ENCODE data around the gene PGAM4. TPM values are rescaled to one million over a fixed set of nuclear protein-coding genes. Genes with fewer than 3 reads are reported as not detected.

PGAM4 gene
- polyA plus RNA-seq, 1 of the 3 experiments (the other 2 are of a cell fraction) = not detected

DNA sequence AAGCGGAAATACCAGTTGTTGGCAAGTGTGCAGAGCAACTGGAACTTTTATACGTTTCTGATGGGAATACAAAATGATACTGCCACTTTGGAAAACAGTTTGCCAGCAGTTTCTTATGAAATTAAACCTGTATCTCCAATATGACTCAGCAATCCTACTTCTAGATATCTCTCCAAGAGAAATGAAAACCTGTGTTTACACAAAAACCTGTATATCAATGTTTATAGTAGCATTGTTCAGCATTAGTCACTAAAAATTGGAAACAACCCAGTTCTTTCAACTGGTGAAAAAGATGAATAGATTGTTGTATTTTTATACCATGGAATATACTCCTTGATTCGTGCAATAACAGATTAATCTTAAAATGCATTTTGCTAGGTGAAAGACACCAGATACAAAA, 32.1 kb downstream of the PGAM4 start:
- H3K27ac ChIP-seq (ENCODE audit: low read depth in 2 of 2, low read length in 1 of 2) = peak overlapping the region in 1 of 2 experiments; percentile 29; a peak in 1 of 4 replicates
- CTCF ChIA-PET = no interaction called here
- no peak overlapping the region for H3K4me3 ChIP-seq (ENCODE audit: low read depth in 2 of 2, low read length in 1 of 2)
- POLR2A ChIA-PET = no interaction called here
- H3K4me2 ChIP-seq = no peak overlapping the region
- H3F3A ChIP-seq (replicated peaks; ENCODE audit: insufficient read depth) = no peaks in the 10 kb centered on the region
- TF ChIP-seq RAD21 (IDR thresholded peaks at IDR 0.05; ENCODE audit: low read length) (no peak), EP300 (IDR thresholded peaks at IDR 0.05; ENCODE audit: borderline replicate concordance in 1 of 2, low read depth in 1 of 2, low read length in 1 of 2) (no peak), SIN3A (IDR thresholded peaks at IDR 0.05; ENCODE audit: borderline replicate concordance, low read depth, low read length) (no peak), EZH2phosphoT487 (IDR thresholded peaks at IDR 0.05; ENCODE audit: borderline replicate concordance, low read depth) (no peak)
- no peaks in the 10 kb centered on the region for H3K9me2 ChIP-seq
- H3K79me2 ChIP-seq (ENCODE audit: insufficient read depth) = no peaks in the 10 kb centered on the region
- H4K20me1 ChIP-seq (ENCODE audit: insufficient read depth) = no peaks in the 10 kb centered on the region
- no peaks in the 10 kb centered on the region for H3K36me3 ChIP-seq (replicated peaks in 1 of 2; ENCODE audit: control insufficient read depth in 1 of 2, insufficient read depth in 2 of 2, low read length in 1 of 2)
- no peaks in the 10 kb centered on the region for H3K27me3 ChIP-seq (ENCODE audit: insufficient read depth)
- WGBS (ENCODE audit: low lambda C conversion rate) = 39% methylated on average over 3 of the region's 3 CpGs
- no peaks in the 10 kb centered on the region; the same call in 1 of the 2 replicates for H3K9me3 ChIP-seq
- 0 out of 4 replicates have a peak, but pooled peaks cover 0 to 4% of the 10 kb centered on the region in 2 experiments for H3K4me1 ChIP-seq (ENCODE audit: control insufficient read depth in 1 of 2, insufficient read depth in 2 of 2, low read depth in 1 of 2, low read length in 1 of 2)
- DNase-seq = no peak
- H3K9ac ChIP-seq = no peak overlapping the region
- no peak overlapping the region for H2AFZ ChIP-seq (ENCODE audit: low read depth)

DNA sequence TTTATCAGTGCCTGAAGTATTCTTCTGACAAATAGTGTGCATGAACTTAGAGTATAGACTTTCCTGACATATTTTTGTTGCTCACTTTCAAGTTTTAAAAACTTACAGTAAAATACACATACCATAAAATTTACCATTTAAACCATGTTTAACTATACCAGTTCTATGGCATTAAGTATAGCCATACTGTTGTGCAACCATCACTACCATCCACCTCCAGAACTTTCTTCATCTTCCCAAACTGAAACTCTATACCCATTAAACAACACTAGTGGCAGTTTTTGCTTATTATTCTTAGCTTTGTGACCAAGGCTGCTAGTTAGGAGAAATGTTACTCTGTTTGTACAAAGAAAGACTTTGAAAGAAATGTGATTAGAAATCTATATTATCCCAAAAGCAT, 33.1 kb downstream of the PGAM4 start:
- Histone ChIP-seq H2AFZ (ENCODE audit: low read depth) (no peak overlapping the region), H3K79me2 (ENCODE audit: insufficient read depth) (no peaks in the 10 kb centered on the region), H3K27ac (ENCODE audit: low read depth in 2 of 2, low read length in 1 of 2) (no peak overlapping the region), H3K4me3 (ENCODE audit: low read depth in 2 of 2, low read length in 1 of 2) (no peak overlapping the region), H3K27me3 (ENCODE audit: insufficient read depth) (no peaks in the 10 kb centered on the region), H4K20me1 (ENCODE audit: insufficient read depth) (no peaks in the 10 kb centered on the region), H3K4me2 (no peak overlapping the region), H3K36me3 (replicated peaks in 1 of 2; ENCODE audit: control insufficient read depth in 1 of 2, insufficient read depth in 2 of 2, low read length in 1 of 2) (no peaks in the 10 kb centered on the region), H3F3A (replicated peaks; ENCODE audit: insufficient read depth) (no peaks in the 10 kb centered on the region), H3K4me1 (ENCODE audit: control insufficient read depth in 1 of 2, insufficient read depth in 2 of 2, low read depth in 1 of 2, low read length in 1 of 2) (0 out of 4 replicates have a peak, but pooled peaks cover 0 to 4% of the 10 kb centered on the region in 2 experiments), H3K9me2 (no peaks in the 10 kb centered on the region), H3K9ac (no peak overlapping the region), H3K9me3 (no peaks in the 10 kb centered on the region; the same call in 1 of the 2 replicates)
- TF ChIP-seq TEAD4 (IDR thresholded peaks at IDR 0.05; ENCODE audit: borderline replicate concordance, insufficient read depth) = no peak
- TF ChIP-seq TCF12 (IDR thresholded peaks at IDR 0.05) = no peak
- no peak for TF ChIP-seq EZH2phosphoT487 (IDR thresholded peaks at IDR 0.05; ENCODE audit: borderline replicate concordance, low read depth)
- no peak for TF ChIP-seq ELF1 (IDR thresholded peaks at IDR 0.05)
- ChIA-PET CTCF (no interaction called here), POLR2A (no interaction called here)
- no peak for DNase-seq

DNA sequence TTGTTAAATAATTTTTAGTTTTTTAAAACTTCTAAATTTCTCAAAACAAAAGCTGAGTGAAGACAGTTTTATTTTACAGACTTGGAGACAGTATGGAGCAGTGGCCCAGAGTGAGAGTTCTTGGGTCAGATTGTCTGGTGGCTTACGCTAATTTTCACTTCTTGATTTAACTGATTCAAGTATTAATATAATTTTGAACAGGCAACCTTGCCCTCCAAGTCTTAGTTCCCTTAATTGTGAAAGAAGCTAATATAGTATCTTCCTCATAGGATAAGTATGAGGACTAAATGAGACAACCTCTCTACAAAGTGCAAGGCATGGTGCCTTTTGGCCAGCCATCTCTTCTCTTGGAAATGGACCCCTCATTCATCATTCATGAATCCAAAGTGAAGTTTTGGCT, 33.6 kb downstream of the PGAM4 start:
- H3K9me2 ChIP-seq = no peaks in the 10 kb centered on the region
- no peaks in the 10 kb centered on the region; the same call in 1 of the 2 replicates for H3K9me3 ChIP-seq
- no peak overlapping the region for H2AFZ ChIP-seq (ENCODE audit: low read depth)
- H3K4me3 ChIP-seq (ENCODE audit: low read depth in 2 of 2, low read length in 1 of 2) = no peak overlapping the region
- H3K27ac ChIP-seq (ENCODE audit: low read depth in 2 of 2, low read length in 1 of 2) = no peak overlapping the region
- no peak for DNase-seq
- H3K27me3 ChIP-seq (ENCODE audit: insufficient read depth) = no peaks in the 10 kb centered on the region
- WGBS (ENCODE audit: low lambda C conversion rate) = 37% methylated on average over 1 of the region's 1 CpG
- H3K36me3 ChIP-seq (replicated peaks in 1 of 2; ENCODE audit: control insufficient read depth in 1 of 2, insufficient read depth in 2 of 2, low read length in 1 of 2) = no peaks in the 10 kb centered on the region
- no peaks in the 10 kb centered on the region for H4K20me1 ChIP-seq (ENCODE audit: insufficient read depth)
- H3K9ac ChIP-seq = no peak overlapping the region
- H3K4me2 ChIP-seq = no peak overlapping the region
- no peaks in the 10 kb centered on the region for H3F3A ChIP-seq (replicated peaks; ENCODE audit: insufficient read depth)
- no peaks in the 10 kb centered on the region for H3K79me2 ChIP-seq (ENCODE audit: insufficient read depth)
- CTCF ChIA-PET = interaction anchor here (0.8 to 1.2 kb wide), 2 partner anchors 8 to 88 kb away, joined by 3 to 4 read pairs; no protein-coding TSS in a partner anchor
- H3K4me1 ChIP-seq (ENCODE audit: control insufficient read depth in 1 of 2, insufficient read depth in 2 of 2, low read depth in 1 of 2, low read length in 1 of 2) = 0 out of 4 replicates have a peak, but pooled peaks cover 0 to 4% of the 10 kb centered on the region in 2 experiments
- POLR2A ChIA-PET = no interaction called here
- TF ChIP-seq NRF1 (IDR thresholded peaks at IDR 0.05; ENCODE audit: low read depth, low read length) (no peak), RFX5 (IDR thresholded peaks at IDR 0.05; ENCODE audit: low read length) (no peak), FOXJ3 (CRISPR knock-in tag; IDR thresholded peaks at IDR 0.05) (no peak), NFIC (IDR thresholded peaks at IDR 0.05; ENCODE audit: borderline replicate concordance) (no peak), RAD21 (IDR thresholded peaks at IDR 0.05; ENCODE audit: low read length) (no peak), POLR2AphosphoS5 (IDR thresholded peaks at IDR 0.05; ENCODE audit: low read depth, low read length) (no peak)
- TF ChIP-seq, protein P1, sequence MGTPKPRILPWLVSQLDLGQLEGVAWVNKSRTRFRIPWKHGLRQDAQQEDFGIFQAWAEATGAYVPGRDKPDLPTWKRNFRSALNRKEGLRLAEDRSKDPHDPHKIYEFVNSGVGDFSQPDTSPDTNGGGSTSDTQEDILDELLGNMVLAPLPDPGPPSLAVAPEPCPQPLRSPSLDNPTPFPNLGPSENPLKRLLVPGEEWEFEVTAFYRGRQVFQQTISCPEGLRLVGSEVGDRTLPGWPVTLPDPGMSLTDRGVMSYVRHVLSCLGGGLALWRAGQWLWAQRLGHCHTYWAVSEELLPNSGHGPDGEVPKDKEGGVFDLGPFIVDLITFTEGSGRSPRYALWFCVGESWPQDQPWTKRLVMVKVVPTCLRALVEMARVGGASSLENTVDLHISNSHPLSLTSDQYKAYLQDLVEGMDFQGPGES (IDR thresholded peaks at IDR 0.05; ENCODE audit: low read depth, low read length) = no peak
- TF ChIP-seq, protein P2, sequence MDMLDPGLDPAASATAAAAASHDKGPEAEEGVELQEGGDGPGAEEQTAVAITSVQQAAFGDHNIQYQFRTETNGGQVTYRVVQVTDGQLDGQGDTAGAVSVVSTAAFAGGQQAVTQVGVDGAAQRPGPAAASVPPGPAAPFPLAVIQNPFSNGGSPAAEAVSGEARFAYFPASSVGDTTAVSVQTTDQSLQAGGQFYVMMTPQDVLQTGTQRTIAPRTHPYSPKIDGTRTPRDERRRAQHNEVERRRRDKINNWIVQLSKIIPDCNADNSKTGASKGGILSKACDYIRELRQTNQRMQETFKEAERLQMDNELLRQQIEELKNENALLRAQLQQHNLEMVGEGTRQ (IDR thresholded peaks at IDR 0.05; ENCODE audit: borderline replicate concordance, low read depth, low read length) = no peak
- TF ChIP-seq, protein P3, sequence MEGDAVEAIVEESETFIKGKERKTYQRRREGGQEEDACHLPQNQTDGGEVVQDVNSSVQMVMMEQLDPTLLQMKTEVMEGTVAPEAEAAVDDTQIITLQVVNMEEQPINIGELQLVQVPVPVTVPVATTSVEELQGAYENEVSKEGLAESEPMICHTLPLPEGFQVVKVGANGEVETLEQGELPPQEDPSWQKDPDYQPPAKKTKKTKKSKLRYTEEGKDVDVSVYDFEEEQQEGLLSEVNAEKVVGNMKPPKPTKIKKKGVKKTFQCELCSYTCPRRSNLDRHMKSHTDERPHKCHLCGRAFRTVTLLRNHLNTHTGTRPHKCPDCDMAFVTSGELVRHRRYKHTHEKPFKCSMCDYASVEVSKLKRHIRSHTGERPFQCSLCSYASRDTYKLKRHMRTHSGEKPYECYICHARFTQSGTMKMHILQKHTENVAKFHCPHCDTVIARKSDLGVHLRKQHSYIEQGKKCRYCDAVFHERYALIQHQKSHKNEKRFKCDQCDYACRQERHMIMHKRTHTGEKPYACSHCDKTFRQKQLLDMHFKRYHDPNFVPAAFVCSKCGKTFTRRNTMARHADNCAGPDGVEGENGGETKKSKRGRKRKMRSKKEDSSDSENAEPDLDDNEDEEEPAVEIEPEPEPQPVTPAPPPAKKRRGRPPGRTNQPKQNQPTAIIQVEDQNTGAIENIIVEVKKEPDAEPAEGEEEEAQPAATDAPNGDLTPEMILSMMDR (IDR thresholded peaks at IDR 0.05) = no peak
- TF ChIP-seq, protein P4, sequence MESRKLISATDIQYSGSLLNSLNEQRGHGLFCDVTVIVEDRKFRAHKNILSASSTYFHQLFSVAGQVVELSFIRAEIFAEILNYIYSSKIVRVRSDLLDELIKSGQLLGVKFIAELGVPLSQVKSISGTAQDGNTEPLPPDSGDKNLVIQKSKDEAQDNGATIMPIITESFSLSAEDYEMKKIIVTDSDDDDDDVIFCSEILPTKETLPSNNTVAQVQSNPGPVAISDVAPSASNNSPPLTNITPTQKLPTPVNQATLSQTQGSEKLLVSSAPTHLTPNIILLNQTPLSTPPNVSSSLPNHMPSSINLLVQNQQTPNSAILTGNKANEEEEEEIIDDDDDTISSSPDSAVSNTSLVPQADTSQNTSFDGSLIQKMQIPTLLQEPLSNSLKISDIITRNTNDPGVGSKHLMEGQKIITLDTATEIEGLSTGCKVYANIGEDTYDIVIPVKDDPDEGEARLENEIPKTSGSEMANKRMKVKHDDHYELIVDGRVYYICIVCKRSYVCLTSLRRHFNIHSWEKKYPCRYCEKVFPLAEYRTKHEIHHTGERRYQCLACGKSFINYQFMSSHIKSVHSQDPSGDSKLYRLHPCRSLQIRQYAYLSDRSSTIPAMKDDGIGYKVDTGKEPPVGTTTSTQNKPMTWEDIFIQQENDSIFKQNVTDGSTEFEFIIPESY (IDR thresholded peaks at IDR 0.05; ENCODE audit: borderline replicate concordance, low read depth) = no peak
